Neural cell (in vitro differentiated cells): ENCODE data around the gene TLR9. TPM values are rescaled to one million over a fixed set of nuclear protein-coding genes. Genes with fewer than 3 reads are reported as not detected.

Experiments
- H2AFZ ChIP-seq: fragments of 200-600, 300-800 bp; sonication (generic), shearing (Covaris generic); 2 replicates; pipeline ENCODE4 v1.6.0; 2014; ENCODE audit warnings: low read depth, mild to moderate bottlenecking, antibody characterized with exemption, low read length, moderate library complexity
- H3F3A ChIP-seq: fragments of 200-600 bp; shearing (Covaris generic); 2 replicates; pipeline ENCODE4 v1.6.1; 2016; ENCODE audit warnings: mild to moderate bottlenecking, moderate library complexity, mixed read lengths, antibody characterized with exemption, low read length; ENCODE audit not compliant: insufficient read depth, poor library complexity, severe bottlenecking
- H3K27ac ChIP-seq: fragments of 200-600, 300-800 bp; sonication (generic), shearing (Covaris generic); 2 replicates; pipeline ENCODE4 v1.5.1; 2014; ENCODE audit warnings: mild to moderate bottlenecking, low read length, moderate library complexity
- H3K27me3 ChIP-seq: fragments of 300-800, 200-600 bp; sonication (generic), shearing (Covaris generic); 2 replicates; pipeline ENCODE4 v1.6.0; 2014; ENCODE audit warnings: mild to moderate bottlenecking, low read depth, low read length, moderate library complexity; ENCODE audit not compliant: insufficient read depth
- H3K36me3 ChIP-seq: fragments of 300-800, 200-600 bp; sonication (generic), shearing (Covaris generic); 2 replicates; pipeline ENCODE4 v1.5.1; 2014; ENCODE audit warnings: mild to moderate bottlenecking, antibody characterized with exemption, low read length, moderate library complexity; ENCODE audit not compliant: insufficient read depth
- H3K4me2 ChIP-seq: fragments of 300-800, 200-600 bp; sonication (generic), shearing (Covaris generic); 2 replicates; pipeline ENCODE4 v1.6.0; 2014; ENCODE audit warnings: mild to moderate bottlenecking, low read length
- H3K4me3 ChIP-seq: fragments of 300-800, 200-600 bp; sonication (generic), shearing (Covaris generic); 2 replicates; pipeline ENCODE4 v1.5.1; 2014; ENCODE audit warnings: mild to moderate bottlenecking, low read length, moderate library complexity
- H3K79me2 ChIP-seq: fragments of 200-600 bp; shearing (Covaris generic); replicated peaks from 2 replicates; pipeline ENCODE4 v1.6.0; 2014; ENCODE audit warnings: mild to moderate bottlenecking, low read length, moderate library complexity; ENCODE audit not compliant: insufficient read depth
- H3K9ac ChIP-seq: fragments of 300-800, 200-600 bp; sonication (generic), shearing (Covaris generic); 2 replicates; pipeline ENCODE4 v1.6.1; 2016; ENCODE audit warnings: mild to moderate bottlenecking, low read length, mixed read lengths
- H3K9me2 ChIP-seq: fragments of 200-600 bp; shearing (Covaris generic); 2 replicates; pipeline ENCODE4 v1.6.1; 2016; ENCODE audit warnings: mild to moderate bottlenecking, low read length, mixed read lengths; ENCODE audit not compliant: insufficient read depth
- H3K9me3 ChIP-seq: fragments of 200-600, 300-800 bp; sonication (generic), shearing (Covaris generic); 2 replicates; pipeline ENCODE4 v1.6.1; 2016; ENCODE audit warnings: mild to moderate bottlenecking, mixed run types, low read length, moderate library complexity, mixed read lengths
- H4K20me1 ChIP-seq: fragments of 200-600 bp; shearing (Covaris generic); 2 replicates; pipeline ENCODE4 v1.6.1; 2016; ENCODE audit warnings: mild to moderate bottlenecking, mixed run types; ENCODE audit not compliant: insufficient read depth
- CTCF ChIP-seq: fragments of 450-650 bp; IDR thresholded peaks from 2 replicates; pipeline ENCODE4 v1.5.1; 2014; ENCODE audit warnings: antibody characterized with exemption, mild to moderate bottlenecking, moderate library complexity; ENCODE audit not compliant: poor library complexity, severe bottlenecking
- EP300 ChIP-seq: fragments of 450-650 bp; conservative IDR thresholded peaks from 2 replicates; pipeline ENCODE4 v1.6.1; 2014; ENCODE audit warnings: antibody characterized with exemption, mild to moderate bottlenecking, moderate library complexity; ENCODE audit not compliant: poor library complexity, severe bottlenecking
- EZH2 ChIP-seq: fragments of 200-600, 300-800 bp; shearing (Covaris generic), sonication (generic); IDR thresholded peaks from 2 replicates; pipeline ENCODE4 v1.6.1; 2014; ENCODE audit warnings: antibody characterized with exemption, low read length, borderline replicate concordance, mild to moderate bottlenecking; ENCODE audit not compliant: insufficient read depth, poor library complexity, severe bottlenecking
- MXI1 ChIP-seq: fragments of 450-650 bp; conservative IDR thresholded peaks from 2 replicates; pipeline ENCODE4 v1.6.1; 2014; ENCODE audit warnings: antibody characterized with exemption, mild to moderate bottlenecking; ENCODE audit not compliant: poor library complexity, severe bottlenecking
- POLR2AphosphoS5 ChIP-seq: IDR thresholded peaks from 2 replicates; pipeline ENCODE4 v1.6.1; 2012
- RAD21 ChIP-seq: fragments of 450-650 bp; conservative IDR thresholded peaks from 2 replicates; pipeline ENCODE4 v1.6.1; 2014; ENCODE audit warnings: antibody characterized with exemption, mild to moderate bottlenecking, moderate library complexity
- REST ChIP-seq: IDR thresholded peaks from 2 replicates; pipeline ENCODE4 v1.6.1; 2012; ENCODE audit warnings: borderline replicate concordance
- SMC3 ChIP-seq: fragments of 450-650 bp; conservative IDR thresholded peaks from 2 replicates; pipeline ENCODE4 v1.6.1; 2014; ENCODE audit warnings: antibody characterized with exemption, mild to moderate bottlenecking, moderate library complexity; ENCODE audit not compliant: poor library complexity
- TAF1 ChIP-seq: IDR thresholded peaks from 2 replicates; pipeline ENCODE4 v1.6.1; 2012; ENCODE audit warnings: low read depth
- polyA plus RNA-seq: library from polyadenylated mRNA; depleted of rRNA; stranded (reverse); fragments of >200 nt; gene quantifications from 2 replicates; pipeline ENCODE4 v1.2.3, GENCODE V29; 2014

TLR9 gene
- polyA plus RNA-seq, 1 donor from 2014 or later: not detected

- Histone ChIP-seq H3K36me3 (no peaks in the 10 kb centered on the region), H3K9ac (no peak overlapping the region), H2AFZ (no peak overlapping the region), H3K79me2 (no peaks in the 10 kb centered on the region), H3K9me2 (no peaks in the 10 kb centered on the region), H3F3A (no peaks in the 10 kb centered on the region), H3K27ac (no peak overlapping the region), H3K27me3 (no peaks in the 10 kb centered on the region), H3K4me2 (no peak overlapping the region), H3K9me3 (no peaks in the 10 kb centered on the region), H3K4me3 (no peak overlapping the region), H4K20me1 (no peaks in the 10 kb centered on the region)
- TF ChIP-seq POLR2AphosphoS5: no peak
- no peak for TF ChIP-seq EZH2
Measured at GRCh38 chr3:52217409-52217805, 8.0 kb downstream of the TLR9 start.

- Histone ChIP-seq H3K9me3 (no peaks in the 10 kb centered on the region), H3K27me3 (no peaks in the 10 kb centered on the region), H4K20me1 (no peaks in the 10 kb centered on the region), H3K27ac (no peak overlapping the region), H3K9me2 (no peaks in the 10 kb centered on the region), H3K4me2 (no peak overlapping the region), H3K9ac (no peak overlapping the region), H3F3A (no peaks in the 10 kb centered on the region), H3K4me3 (no peak overlapping the region), H3K79me2 (no peaks in the 10 kb centered on the region), H2AFZ (no peak overlapping the region), H3K36me3 (no peaks in the 10 kb centered on the region)
- TF ChIP-seq EP300: no peak
- TF ChIP-seq POLR2AphosphoS5: no peak
- no peak for TF ChIP-seq RAD21
- TF ChIP-seq SMC3: no peak
Measured at GRCh38 chr3:52216585-52217408, 8.6 kb downstream of the TLR9 start.

GRCh38 chr3:52215351-52215750, 10.1 kb downstream of the TLR9 start:
- Histone ChIP-seq H3K79me2 (no peaks in the 10 kb centered on the region), H4K20me1 (no peaks in the 10 kb centered on the region), H3K4me3 (no peak overlapping the region), H3K27ac (no peak overlapping the region), H3F3A (no peaks in the 10 kb centered on the region), H3K9ac (no peak overlapping the region), H3K9me3 (no peaks in the 10 kb centered on the region), H3K9me2 (no peaks in the 10 kb centered on the region), H2AFZ (no peak overlapping the region), H3K36me3 (no peaks in the 10 kb centered on the region), H3K27me3 (no peaks in the 10 kb centered on the region), H3K4me2 (no peak overlapping the region)
- TF ChIP-seq EZH2 (no peak), REST (no peak), SMC3 (no peak), MXI1 (no peak), RAD21 (no peak), EP300 (no peak), POLR2AphosphoS5 (no peak), TAF1 (no peak), CTCF (no peak)
